Gastrocnemius medialis (tissue), 4 donors: ENCODE results near the gene UGT1A5. TPM values are rescaled to one million over a fixed set of nuclear protein-coding genes. Genes with fewer than 3 reads are reported as not detected.
"Not testable (repeated sequence)": the region's sequence is repeated elsewhere in the genome, so short reads cannot be mapped to it uniquely, and the experiment has no call there.

Experiments used
- ATAC-seq, 2 donors: fragments of 150-250 bp; one replicate each; pipeline ENCODE4 v1.9.1; 2016
- DNase-seq, 2 donors: peaks; one replicate each; pipeline ENCODE4 v3.0.0-alpha.2; 2019
- H3K27ac ChIP-seq, 4 donors: fragments of 200-600 bp; sonication (generic); 1 replicate in 1 of 4; 2 replicates in 3 of 4; pipeline ENCODE4 v1.5.1; 2016 to 2018; ENCODE audit warnings: mild to moderate bottlenecking in 2 of 4, moderate library complexity in 1 of 4
- H3K27me3 ChIP-seq, 3 donors: fragments of 200-600 bp; sonication (generic) in 2 of 3; 1 replicate in 1 of 3; 2 replicates in 2 of 3; pipeline versions ENCODE4 v1.5.1 to v1.6.0; 2016 to 2019; ENCODE audit warnings: mild to moderate bottlenecking in 1 of 3, moderate library complexity in 1 of 3
- H3K36me3 ChIP-seq, 2 donors: fragments of 200-600 bp; sonication (generic) in 1 of 2; one replicate each; pipeline ENCODE4 v1.5.1; 2017 to 2018
- H3K4me1 ChIP-seq, 2 donors: fragments of 200-600 bp; sonication (generic) in 1 of 2; one replicate each; pipeline ENCODE4 v1.5.1; 2016 to 2017; ENCODE audit warnings: mild to moderate bottlenecking in 2 of 2
- H3K4me3 ChIP-seq, 4 donors: fragments of 200-600 bp; sonication (generic) in 3 of 4; 1 replicate in 1 of 4; 2 replicates in 3 of 4; pipeline ENCODE4 v1.5.1; 2016 to 2019; ENCODE audit warnings: mild to moderate bottlenecking in 2 of 4
- H3K9me3 ChIP-seq, 3 donors: fragments of 200-600 bp; sonication (generic) in 2 of 3; 1 replicate in 1 of 3; 2 replicates in 2 of 3; pipeline ENCODE4 v1.5.1; 2016 to 2019
- CTCF ChIP-seq, 5 experiments: fragments of 450-650 bp in 3 of 5; fragments of 200-600 bp in 2 of 5; sonication (generic) in 2 of 5; IDR thresholded peaks in 4 of 5; conservative IDR thresholded peaks in 1 of 5; 1 replicate in 4 of 5; 2 replicates in 1 of 5; pipeline ENCODE4 v1.5.1; 2016 to 2019; ENCODE audit warnings: antibody characterized with exemption in 5 of 5, mild to moderate bottlenecking in 3 of 5, moderate library complexity in 3 of 5
- POLR2A ChIP-seq, 2 donors: fragments of 450-650 bp; IDR thresholded peaks; one replicate each; pipeline ENCODE4 v1.6.1; 2017; ENCODE audit warnings: antibody characterized with exemption in 2 of 2, mild to moderate bottlenecking in 2 of 2, moderate library complexity in 2 of 2
- in situ Hi-C, 4 donors: fragments of 200-750 bp; cut with MboI; loops; one replicate each; pipeline versions ENCODE4 v1.15.0 to v1.8.0; 2017; ENCODE audit warnings: low sequenced_read_pairs in 4 of 4
- intact Hi-C: fragments of 100-400 bp; cut with DNase I; formaldehyde crosslinking; loops from one replicate; pipeline ENCODE4 v1.15.1; 2023; ENCODE audit warnings: low total_unique reads
- total RNA-seq, 4 donors: library from RNA; depleted of rRNA; stranded (reverse); fragments of >200 nt; gene quantifications; one replicate each; pipeline versions ENCODE4 v1.1.0 to v1.2.3, GENCODE V29; 2016

The UGT1A5 gene
- total RNA-seq, 4 donors from 2014 or later = not detected

GRCh38 chr2:233699424-233700027 lies 13.2 kb upstream of the UGT1A5 start:
- no peak overlapping the region for H3K4me3 ChIP-seq
- H3K27me3 ChIP-seq = no peaks in the 10 kb centered on the region
- H3K9me3 ChIP-seq = no peaks in the 10 kb centered on the region
- H3K27ac ChIP-seq = no peak overlapping the region
- H3K4me1 ChIP-seq = no peaks in the 10 kb centered on the region
- DNase-seq = no peak
- intact Hi-C loops (no loop called here), in situ Hi-C loops (no loop called here)
- no peaks in the 10 kb centered on the region for H3K36me3 ChIP-seq
- no peak for ATAC-seq
- TF ChIP-seq POLR2A (IDR thresholded peaks at IDR 0.05) = no peak
- no peak for TF ChIP-seq CTCF (IDR thresholded peaks at IDR 0.05 in 4 of 5, conservative IDR thresholded peaks at IDR 0.05 in 1 of 5)

GRCh38 chr2:233700028-233700635 lies 12.6 kb upstream of the UGT1A5 start:
- H3K27ac ChIP-seq = no peak overlapping the region
- H3K27me3 ChIP-seq = no peaks in the 10 kb centered on the region
- H3K9me3 ChIP-seq = no peaks in the 10 kb centered on the region
- no peaks in the 10 kb centered on the region for H3K36me3 ChIP-seq
- intact Hi-C loops (no loop called here), in situ Hi-C loops (no loop called here)
- no peak overlapping the region for H3K4me3 ChIP-seq
- H3K4me1 ChIP-seq = no peaks in the 10 kb centered on the region
- ATAC-seq (no peak), DNase-seq (no peak)
- TF ChIP-seq CTCF (IDR thresholded peaks at IDR 0.05 in 4 of 5, conservative IDR thresholded peaks at IDR 0.05 in 1 of 5) (no peak), POLR2A (IDR thresholded peaks at IDR 0.05) (no peak)

- H3K27me3 ChIP-seq, DNase-seq, H3K4me1 ChIP-seq, in situ Hi-C loops, H3K9me3 ChIP-seq, H3K27ac ChIP-seq, H3K36me3 ChIP-seq, H3K4me3 ChIP-seq, intact Hi-C loops, ATAC-seq: not testable (repeated sequence)
Measured at GRCh38 chr2:233700842-233701241, 11.9 kb upstream of the UGT1A5 start.

- no peaks in the 10 kb centered on the region for H3K4me1 ChIP-seq
- in situ Hi-C loops = no loop called here
- no peaks in the 10 kb centered on the region for H3K9me3 ChIP-seq
- H3K36me3 ChIP-seq = no peaks in the 10 kb centered on the region
- H3K27me3 ChIP-seq = no peaks in the 10 kb centered on the region
- no peak for ATAC-seq
- TF ChIP-seq POLR2A (IDR thresholded peaks at IDR 0.05) (no peak), CTCF (IDR thresholded peaks at IDR 0.05 in 4 of 5, conservative IDR thresholded peaks at IDR 0.05 in 1 of 5) (no peak)
- intact Hi-C loops = no loop called here
- no peak overlapping the region for H3K4me3 ChIP-seq
- no peak for DNase-seq
- no peak overlapping the region for H3K27ac ChIP-seq
Measured at GRCh38 chr2:233702238-233702637, 10.5 kb upstream of the UGT1A5 start.

DNA sequence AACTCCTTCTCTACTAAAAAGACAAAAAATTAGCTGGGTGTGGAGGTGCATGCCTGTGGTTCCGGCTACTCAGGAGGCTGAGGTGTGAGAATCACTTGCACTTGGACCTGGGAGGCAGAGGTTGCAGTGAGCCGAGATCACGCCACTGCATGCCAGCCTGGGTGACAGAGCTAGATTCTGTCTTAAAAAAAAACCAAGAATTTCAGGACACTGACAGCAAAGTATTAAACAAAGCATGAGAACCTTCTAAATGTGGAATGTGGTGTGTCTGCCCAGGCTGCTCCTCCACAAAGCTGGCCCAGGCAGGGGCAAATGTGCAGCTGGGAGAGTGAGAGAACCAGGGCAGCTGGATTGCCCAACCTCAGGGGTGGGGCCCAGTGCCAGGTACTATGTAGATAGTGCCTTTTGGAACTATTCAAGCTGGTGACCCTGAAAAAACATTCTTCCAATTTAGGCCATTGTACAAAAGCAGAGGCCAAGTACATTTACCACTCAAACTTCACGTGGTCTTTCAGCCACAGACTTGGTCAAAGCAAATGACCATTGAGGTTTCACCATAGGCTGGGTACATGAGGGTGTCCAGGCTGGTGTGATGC lies 6.7 kb upstream of the UGT1A5 start:
- TF ChIP-seq POLR2A (IDR thresholded peaks at IDR 0.05) (no peak), CTCF (IDR thresholded peaks at IDR 0.05 in 4 of 5, conservative IDR thresholded peaks at IDR 0.05 in 1 of 5) (no peak)
- Histone ChIP-seq H3K4me1 (no peaks in the 10 kb centered on the region), H3K36me3 (no peaks in the 10 kb centered on the region), H3K9me3 (no peaks in the 10 kb centered on the region), H3K27me3 (no peaks in the 10 kb centered on the region), H3K27ac (no peak overlapping the region), H3K4me3 (no peak overlapping the region)
- DNase-seq (peak in 1 of 2 donors; percentile 16), ATAC-seq (no peak)
- in situ Hi-C loops (no loop called here), intact Hi-C loops (no loop called here)
